ENCODE data around the gene POGK. TPM values are rescaled to one million over a fixed set of nuclear protein-coding genes. Genes with fewer than 3 reads are reported as not detected.

POGK gene
- total RNA-seq, 1 experiment from 2014 or later, result 47.7 TPM

DNA sequence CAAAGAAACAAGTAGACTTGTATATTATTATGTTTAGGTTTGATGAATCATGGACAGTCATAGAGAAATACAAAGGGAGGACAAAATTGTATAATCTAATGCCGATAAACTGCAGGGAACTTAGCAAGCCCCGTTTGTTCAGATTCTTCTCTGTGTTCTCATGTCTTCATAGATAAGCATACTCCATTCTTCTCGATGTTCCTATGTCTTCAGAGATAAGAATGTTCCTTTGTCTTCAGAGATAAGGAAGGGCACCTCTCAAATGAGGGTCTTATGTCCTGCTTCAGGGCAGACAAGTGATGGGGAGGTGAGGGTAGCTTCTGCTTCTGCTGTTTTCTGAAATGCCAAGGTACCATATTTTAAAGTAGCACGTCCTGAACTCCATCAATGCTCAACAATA lies 56.5 kb downstream of the POGK start:
- Histone ChIP-seq H3T11ph (ENCODE audit: low read length) (no peak overlapping the region), H4K91ac (ENCODE audit: insufficient read length, low read depth, low read length) (no peak overlapping the region), H4K20me1 (ENCODE audit: control insufficient read depth, insufficient read depth, insufficient read length) (no peaks in the 10 kb centered on the region), H4K8ac (replicated peaks; ENCODE audit: insufficient read length, low read depth, low read length) (no peak overlapping the region), H2BK5ac (ENCODE audit: insufficient read length, low read length) (no peak overlapping the region), H3K23ac (ENCODE audit: insufficient read length, low read depth, low read length) (no peak overlapping the region), H3K79me2 (ENCODE audit: insufficient read depth, low read length) (no peaks in the 10 kb centered on the region), H3K27ac (ENCODE audit: insufficient read length, low read depth, low read length) (no peak overlapping the region), H2BK15ac (ENCODE audit: low read depth, low read length) (no peak overlapping the region), H3K18ac (ENCODE audit: insufficient read length, low read depth, low read length) (no peak overlapping the region), H2AK5ac (ENCODE audit: insufficient read length, low read length) (no peak overlapping the region), H4K5ac (ENCODE audit: insufficient read length, low read depth, low read length) (no peak overlapping the region), H3K23me2 (ENCODE audit: insufficient read length, low read depth, low read length, poor library complexity, severe bottlenecking) (no peaks in the 10 kb centered on the region), H3K56ac (ENCODE audit: insufficient read length, low read depth, low read length) (no peak overlapping the region), H3K9me3 (ENCODE audit: control insufficient read depth, low read depth, low read length) (no peaks in the 10 kb centered on the region), H2BK20ac (ENCODE audit: low read depth, low read length, poor library complexity, severe bottlenecking) (no peak overlapping the region), H3K4me2 (ENCODE audit: insufficient read depth, insufficient read length, low read length) (no peak overlapping the region), H3K4ac (ENCODE audit: low read depth, low read length) (no peak overlapping the region), H3K27me3 (ENCODE audit: insufficient read depth, low read length) (no peaks in the 10 kb centered on the region), H2BK120ac (ENCODE audit: low read depth, low read length, poor library complexity, severe bottlenecking) (no peak overlapping the region), H3K4me1 (ENCODE audit: insufficient read depth, low read length) (no peaks in the 10 kb centered on the region), H3K9ac (ENCODE audit: extremely low read depth, insufficient read length, low read length) (no peak overlapping the region), H2BK12ac (ENCODE audit: insufficient read length, low read depth, low read length) (no peak overlapping the region), H3K14ac (ENCODE audit: insufficient read depth, low read length) (no peak overlapping the region), H2AFZ (ENCODE audit: low read length) (no peak overlapping the region), H3K79me1 (ENCODE audit: insufficient read depth, low read depth, low read length, poor library complexity, severe bottlenecking) (no peaks in the 10 kb centered on the region)
- WGBS (ENCODE audit: extremely low coverage, insufficient read length, low lambda C conversion rate), result no CpG with 5 or more reads among the region's 4 CpGs
- TF ChIP-seq CTCF (conservative IDR thresholded peaks at IDR 0.05), result no peak
- H3K9me3 Mint-ChIP-seq, result peaks cover 18 to 24% of the 10 kb centered on the region in 2 experiments
- H3K36me3 Mint-ChIP-seq (ENCODE audit: insufficient read depth in 1 of 3, low read depth in 3 of 3), result peaks cover 2 to 14% (median 9%) of the 10 kb centered on the region in 3 experiments; a peak in 6 of 7 replicates
- no peak overlapping the region for H3K4me3 Mint-ChIP-seq
- DNase-seq, result no peak
- H3K4me1 Mint-ChIP-seq, result no peaks in the 10 kb centered on the region
- peaks cover 6% of the 10 kb centered on the region for H3K27me3 Mint-ChIP-seq (ENCODE audit: low read depth)
- no peak overlapping the region for H3K27ac Mint-ChIP-seq
